Left renal cortex interstitium (tissue), 4 donors: ENCODE measurements around the gene PIP4K2C. TPM values are rescaled to one million over a fixed set of nuclear protein-coding genes. Genes with fewer than 3 reads are reported as not detected.
A peak's percentile ranks its signal among the peaks of the same experiment; 100 is the strongest.
"Not testable (repeated sequence)": the region's sequence is repeated elsewhere in the genome, so short reads cannot be mapped to it uniquely, and the experiment has no call there.

Experiments used
- DNase-seq, 4 donors: peaks; one replicate each; pipeline ENCODE4 v3.0.0-alpha.2; 2013; ENCODE audit warnings: low read depth in 4 of 4, low spot score in 2 of 4, missing footprints in 1 of 4
- polyA plus RNA-seq, 4 donors: library from polyadenylated mRNA; unstranded; fragments of 120-200 nt; gene quantifications; one replicate each; pipeline ENCODE4 v1.2.1, GENCODE V29; 2013; ENCODE audit not compliant: insufficient read length in 4 of 4

PIP4K2C gene
- polyA plus RNA-seq, 4 donors, result 38.0 to 46.0 (median 39.5) TPM

DNA sequence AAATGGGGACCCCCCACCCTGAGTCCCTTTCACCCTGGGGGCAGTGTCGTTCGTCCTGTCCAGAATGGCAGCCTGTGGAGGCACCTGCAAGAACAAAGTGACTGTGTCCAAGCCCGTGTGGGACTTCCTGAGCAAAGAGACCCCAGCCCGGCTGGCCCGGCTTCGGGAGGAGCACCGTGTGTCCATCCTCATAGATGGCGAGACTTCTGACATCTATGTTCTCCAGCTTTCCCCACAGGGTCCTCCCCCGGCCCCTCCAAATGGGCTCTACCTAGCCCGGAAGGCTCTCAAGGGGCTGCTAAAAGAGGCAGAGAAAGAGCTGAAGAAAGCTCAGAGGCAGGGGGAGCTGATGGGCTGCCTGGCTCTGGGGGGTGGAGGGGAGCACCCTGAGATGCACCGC, 15.8 kb downstream of the PIP4K2C start:
- no peak for DNase-seq

DNA sequence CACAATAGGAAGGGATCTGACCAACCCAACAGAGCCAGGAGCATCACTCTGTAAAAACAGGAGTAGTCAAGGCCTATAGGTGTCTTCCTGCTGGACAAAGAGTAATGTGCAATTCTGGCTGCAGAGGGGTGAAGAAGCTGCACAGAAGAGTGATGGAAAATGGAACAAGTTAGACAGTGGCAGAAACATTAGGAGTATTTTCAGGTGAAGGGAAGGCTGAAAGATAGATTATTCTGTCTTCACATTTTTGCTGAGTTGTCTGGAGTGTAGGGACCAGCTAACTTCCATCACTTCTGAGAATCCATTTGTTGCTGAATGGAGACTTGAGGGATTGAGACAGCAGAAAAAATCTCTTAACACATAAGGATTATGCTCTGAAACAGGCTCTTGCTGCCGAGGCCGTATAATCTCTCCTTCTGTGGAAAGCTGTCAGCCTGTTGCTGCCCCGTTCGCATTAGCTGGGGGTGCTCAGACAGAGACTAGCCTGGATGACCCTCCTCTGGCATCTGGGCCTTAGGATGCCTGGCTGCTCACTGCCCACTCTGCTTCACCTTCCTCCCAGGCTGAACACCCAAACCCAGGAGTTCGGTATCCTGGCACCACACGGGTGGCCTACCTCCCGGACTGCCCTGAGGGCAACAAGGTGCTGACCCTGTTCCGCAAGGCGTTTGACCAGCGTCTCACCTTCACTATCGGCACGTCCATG, 17.1 kb downstream of the PIP4K2C start:
- DNase-seq, result no peak

DNA sequence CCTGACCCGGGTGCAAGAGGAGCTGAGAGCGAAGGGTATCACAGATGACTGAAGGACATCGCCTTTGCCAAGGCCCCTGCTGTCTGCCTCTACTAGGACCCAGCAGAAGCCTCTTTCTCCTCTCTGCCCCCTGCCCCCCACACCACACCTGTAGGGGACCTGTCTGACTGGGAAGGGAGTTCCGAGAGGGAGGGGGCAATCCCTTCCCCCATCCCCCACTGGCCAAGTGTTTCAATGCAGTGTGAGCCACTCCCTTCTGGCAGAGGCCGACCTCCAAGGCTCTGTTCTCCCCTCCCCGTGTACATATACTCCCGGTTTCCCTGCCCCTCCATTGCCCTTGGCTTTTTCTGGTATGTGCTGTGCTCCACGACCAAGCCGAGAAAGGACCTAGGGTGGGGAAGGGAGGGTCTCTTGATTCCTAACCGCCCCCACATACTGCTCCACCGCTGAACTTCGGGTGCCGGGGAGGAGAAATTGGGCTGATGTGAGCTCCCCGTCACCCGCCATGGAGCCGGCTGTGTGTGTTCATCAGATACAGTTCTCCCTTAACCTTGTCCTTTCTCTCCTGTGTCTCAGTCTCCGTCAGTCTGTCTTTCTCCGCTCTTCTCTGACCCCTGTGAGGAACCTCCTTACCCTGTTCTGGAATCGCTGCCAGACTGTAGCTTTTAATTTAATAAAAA, 18.2 kb downstream of the PIP4K2C start:
- no peak for DNase-seq

DNA sequence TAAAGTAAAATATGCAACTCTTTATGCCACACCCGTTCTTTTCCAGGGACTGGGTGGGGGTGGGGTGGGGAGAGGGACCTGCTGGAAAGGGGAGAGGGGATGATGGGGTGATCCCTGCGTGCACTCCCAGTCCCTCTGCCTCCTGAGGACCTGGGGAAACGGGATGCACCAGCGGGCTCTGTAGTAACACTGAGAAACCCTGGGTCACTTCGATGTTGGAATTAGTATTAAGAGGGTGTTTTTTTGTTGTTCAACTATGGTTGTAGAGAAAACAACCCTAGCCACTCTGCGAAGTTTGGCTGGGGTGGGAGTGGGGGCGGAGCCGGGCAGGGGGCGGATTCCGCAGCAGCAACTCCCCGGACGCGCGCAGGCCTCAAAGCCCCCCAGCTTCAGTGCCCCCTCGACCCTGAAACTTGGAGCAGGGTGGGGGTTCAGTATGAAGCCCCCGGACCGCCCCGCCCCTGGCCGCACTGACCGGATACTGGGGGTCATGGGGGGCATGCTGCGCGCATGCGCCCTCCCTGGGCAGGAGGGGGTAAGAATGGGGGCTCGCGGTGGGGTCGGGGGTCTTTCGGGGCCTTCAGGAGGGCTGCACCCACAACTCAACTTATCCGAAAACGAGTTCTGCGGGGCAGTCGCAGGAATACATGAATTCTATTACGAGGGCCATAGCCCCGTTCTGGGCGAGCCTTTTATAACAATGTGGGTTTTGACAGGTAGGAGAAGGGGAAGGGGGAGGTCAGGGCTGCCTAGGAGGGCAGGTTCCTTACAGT, 19.0 kb downstream of the PIP4K2C start:
- DNase-seq, result no peak

DNA sequence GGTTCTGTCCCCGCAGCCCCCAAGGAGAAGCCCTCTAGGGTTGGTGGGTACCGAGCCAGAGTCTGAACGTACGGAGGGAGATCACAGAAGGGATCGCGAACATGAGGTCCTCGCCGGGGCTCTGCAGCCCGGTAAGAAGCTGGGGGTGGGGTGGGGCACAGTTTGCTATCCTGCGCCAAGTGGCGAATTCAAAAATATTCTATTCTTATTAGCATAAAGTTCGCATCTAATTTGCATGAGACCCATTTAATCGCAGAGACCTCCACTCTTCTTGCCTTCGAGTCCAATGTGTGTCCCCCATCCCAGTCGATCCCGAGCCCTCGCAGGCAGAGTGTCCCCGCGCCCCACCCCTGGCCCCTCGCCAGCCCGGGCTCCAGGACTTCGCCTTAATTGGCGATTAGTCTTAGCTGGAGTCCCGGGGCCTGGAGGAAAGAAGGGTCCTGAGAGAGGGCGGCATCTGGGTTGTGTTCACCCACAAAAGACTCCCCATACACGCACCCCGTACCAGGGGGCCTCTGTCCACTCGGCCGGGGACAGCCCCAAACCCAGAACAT, 19.6 kb downstream of the PIP4K2C start:
- DNase-seq, result no peak

DNA sequence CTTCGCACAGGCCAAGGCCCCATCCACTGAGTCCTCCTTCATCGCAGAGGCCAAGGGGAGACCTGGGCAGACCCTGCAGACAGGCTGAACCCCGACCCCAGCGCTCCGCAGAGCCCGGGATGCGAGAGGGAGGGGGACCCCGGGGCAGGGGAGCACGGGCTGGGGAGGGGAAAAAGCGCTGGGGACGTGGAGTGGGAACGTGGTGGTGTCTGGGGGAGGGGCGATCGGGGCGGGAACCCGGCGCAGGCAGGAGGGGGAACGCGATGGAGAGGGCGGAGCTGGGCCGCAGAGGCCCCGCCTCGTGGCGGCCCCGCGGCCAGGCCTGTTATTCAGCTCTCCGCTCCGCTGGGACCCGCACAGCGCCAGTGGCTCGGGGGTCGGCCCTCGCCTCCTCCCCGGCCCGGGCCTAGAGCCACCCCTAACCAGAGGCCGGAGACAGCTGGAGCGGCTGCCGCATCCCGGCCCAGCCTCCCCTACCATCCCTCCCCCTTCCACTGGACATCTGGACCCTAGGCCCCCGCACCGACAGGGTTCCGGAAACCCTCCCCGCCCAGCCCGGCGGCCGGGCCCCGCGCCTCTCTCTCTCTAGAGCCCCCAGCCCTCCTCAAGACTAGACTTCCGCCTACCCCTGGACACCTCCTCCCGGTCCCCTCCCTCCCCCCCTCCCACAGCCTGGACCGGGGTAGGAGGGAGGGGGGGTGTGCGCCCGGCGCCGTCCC, 20.3 kb downstream of the PIP4K2C start, which contains the start of gene ARHGEF25:
ARHGEF25 (plus strand) TSS at position 328 of the 719 bp plus-strand sequence. CDS start 460 bp downstream, outside the sequence.
- DNase-seq, result peak in 2 of 4 donors; percentile 66 to 71

DNA sequence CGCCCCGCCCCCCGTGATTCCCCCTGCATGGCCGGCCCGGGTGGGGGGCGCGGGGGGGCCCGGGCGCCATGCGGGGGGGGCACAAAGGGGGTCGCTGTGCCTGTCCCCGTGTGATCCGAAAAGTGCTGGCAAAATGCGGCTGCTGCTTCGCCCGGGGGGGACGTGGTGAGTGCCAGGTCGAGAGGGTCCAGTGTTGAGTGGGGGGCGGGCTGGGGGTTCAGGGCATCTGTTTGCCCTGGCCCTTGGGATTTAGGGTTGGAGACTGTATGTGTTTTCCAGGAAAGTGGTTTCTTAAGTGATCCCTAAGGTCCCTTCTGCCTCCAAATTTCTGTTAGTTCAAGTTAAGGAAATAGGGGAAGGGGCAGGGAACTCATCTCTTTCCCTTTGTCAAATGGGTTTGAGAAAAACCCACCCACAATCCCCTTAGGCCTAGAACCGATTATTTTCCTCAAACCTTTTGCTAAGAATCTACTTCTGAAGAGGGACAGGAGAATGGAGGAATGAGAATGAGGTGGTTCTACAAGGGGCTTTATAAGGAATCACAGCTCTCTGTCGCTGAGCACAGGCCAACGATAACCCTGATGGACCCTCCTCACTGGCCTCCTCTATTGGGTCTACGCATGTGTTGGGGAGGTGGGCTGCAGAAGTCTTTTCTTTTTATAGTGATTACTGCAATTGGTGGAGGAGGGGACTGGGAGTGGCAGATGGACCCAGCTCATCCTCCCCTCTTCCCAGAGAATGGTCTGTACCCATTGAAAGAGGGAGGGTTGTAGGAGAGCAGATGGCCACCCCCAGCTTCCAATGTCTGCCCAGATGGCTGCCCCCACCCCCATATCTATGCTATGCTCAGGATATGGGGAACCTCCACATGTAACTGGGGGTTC, 21.1 kb downstream of the PIP4K2C start:
- no peak for DNase-seq

DNA sequence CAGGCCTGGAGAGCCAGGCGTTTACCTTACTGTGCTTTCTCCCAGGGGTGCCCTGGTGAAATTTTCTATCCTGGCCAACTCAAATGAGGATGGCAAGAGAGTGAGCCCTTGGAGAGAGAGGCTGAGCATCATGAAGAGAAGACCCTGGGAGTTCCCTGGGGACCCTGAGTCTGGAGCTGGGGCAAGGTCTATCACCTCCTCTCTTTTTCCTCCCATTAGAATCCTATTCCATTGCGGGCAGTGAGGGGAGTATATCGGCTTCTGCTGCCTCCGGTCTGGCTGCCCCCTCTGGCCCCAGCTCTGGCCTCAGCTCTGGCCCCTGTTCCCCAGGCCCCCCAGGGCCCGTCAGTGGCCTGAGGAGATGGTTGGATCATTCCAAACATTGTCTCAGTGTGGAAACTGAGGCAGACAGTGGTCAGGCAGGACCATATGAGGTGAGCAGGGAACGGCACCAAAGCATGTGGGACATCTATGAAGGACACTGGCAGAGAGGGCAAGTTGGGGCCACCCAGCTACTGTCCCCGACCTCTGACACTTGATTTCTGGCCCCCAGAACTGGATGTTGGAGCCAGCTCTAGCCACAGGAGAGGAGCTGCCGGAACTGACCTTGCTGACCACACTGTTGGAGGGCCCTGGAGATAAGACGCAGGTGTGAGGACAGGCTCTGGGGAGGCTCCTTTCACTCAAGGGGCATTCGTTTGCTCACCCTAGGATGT, 21.9 kb downstream of the PIP4K2C start:
- no peak for DNase-seq

DNA sequence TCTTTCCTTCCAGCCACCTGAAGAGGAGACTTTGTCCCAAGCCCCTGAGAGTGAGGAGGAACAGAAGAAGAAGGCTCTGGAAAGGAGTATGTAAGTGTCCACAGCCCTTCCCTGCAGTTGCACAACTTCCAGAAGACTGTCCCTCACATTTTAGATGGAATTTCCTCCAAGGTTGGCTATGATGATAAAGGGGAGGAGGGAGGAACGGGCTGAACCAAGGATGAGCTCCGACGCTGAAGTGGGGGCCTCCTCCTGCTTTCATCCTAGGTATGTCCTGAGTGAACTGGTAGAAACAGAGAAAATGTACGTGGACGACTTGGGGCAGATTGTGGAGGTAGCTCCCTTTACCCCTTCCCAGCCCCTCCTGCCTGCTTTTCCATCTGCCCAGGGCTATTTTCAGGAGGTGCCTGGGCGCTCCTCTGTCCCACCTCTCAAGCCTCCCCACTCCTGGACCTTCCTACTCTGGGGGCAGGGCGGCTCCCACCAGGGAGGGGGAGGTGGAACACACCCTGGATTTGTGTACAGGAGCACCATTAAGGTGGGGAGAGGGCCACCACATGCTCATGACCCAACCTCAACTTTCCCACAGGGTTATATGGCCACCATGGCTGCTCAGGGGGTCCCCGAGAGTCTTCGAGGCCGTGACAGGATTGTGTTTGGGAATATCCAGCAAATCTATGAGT, 22.6 kb downstream of the PIP4K2C start:
- no peak for DNase-seq

DNA sequence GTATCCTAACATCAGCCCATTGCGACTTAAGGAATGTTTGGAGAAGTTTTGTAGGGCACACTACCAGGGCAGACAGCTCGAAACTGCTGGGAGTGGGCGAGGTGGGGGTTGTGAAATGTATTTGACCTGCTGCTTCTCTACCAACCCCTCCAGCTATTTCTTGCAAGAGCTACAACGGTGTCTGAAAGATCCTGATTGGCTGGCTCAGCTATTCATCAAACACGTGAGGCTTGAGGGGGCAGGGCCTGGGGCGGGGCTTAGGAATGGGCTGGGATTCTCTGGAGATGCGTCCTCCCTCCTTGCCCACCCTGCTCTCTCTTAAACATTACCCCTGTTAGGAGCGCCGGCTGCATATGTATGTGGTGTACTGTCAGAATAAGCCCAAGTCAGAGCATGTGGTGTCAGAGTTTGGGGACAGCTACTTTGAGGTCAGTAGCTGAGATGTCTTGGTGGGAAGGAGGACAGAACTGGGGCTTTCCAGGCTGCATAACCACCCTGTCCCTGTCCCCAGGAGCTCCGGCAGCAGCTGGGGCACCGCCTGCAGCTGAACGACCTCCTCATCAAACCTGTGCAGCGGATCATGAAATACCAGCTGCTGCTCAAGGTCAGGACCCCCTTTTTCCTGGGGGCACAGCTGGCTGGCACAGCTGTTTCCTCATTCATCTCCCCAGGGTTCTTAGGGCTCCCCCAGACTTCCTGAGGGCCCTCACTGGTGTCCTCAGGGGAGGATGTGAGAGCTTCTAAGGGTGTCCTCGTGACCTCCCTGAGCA, 23.4 kb downstream of the PIP4K2C start:
- no peak for DNase-seq

DNA sequence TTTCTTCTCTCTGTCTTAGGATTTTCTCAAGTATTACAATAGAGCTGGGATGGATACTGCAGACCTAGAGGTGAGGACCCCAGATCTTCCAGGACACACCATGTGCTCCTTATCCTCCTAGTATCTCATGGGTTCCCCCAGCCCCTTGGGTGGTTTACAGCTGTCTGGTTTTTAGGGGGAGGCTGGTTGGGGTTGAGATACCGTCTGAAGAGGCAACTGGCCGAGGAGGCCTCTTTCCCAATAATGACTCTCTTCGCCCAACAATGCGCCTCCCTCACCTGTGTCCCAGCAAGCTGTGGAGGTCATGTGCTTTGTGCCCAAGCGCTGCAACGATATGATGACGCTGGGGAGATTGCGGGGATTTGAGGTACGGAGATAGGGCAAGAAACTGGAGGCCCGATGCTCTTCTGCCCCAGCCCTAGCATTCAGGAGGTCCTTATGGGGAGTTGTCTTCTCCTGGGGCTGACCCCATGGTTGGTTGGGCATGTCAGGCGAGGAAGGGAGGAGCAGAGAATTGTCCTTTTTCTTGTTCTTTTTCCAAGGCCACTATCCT, 24.0 kb downstream of the PIP4K2C start:
- no peak for DNase-seq

DNA sequence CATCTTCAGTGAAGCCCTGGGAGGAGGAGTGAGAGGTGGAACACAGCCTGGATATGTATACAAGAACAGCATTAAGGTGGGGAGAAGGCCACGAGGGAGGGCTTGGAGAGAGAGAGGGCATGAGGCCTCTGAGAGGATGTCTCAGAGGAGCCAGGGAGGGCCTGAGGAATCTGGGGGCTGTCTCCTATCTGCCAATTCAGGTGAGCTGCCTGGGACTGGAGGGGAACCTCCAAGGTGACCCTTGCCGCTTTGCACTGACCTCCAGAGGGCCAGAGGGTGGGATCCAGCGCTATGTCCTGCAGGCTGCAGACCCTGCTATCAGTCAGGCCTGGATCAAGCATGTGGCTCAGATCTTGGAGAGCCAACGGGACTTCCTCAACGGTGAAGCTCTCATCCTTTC, 24.6 kb downstream of the PIP4K2C start:
- no peak for DNase-seq

DNA sequence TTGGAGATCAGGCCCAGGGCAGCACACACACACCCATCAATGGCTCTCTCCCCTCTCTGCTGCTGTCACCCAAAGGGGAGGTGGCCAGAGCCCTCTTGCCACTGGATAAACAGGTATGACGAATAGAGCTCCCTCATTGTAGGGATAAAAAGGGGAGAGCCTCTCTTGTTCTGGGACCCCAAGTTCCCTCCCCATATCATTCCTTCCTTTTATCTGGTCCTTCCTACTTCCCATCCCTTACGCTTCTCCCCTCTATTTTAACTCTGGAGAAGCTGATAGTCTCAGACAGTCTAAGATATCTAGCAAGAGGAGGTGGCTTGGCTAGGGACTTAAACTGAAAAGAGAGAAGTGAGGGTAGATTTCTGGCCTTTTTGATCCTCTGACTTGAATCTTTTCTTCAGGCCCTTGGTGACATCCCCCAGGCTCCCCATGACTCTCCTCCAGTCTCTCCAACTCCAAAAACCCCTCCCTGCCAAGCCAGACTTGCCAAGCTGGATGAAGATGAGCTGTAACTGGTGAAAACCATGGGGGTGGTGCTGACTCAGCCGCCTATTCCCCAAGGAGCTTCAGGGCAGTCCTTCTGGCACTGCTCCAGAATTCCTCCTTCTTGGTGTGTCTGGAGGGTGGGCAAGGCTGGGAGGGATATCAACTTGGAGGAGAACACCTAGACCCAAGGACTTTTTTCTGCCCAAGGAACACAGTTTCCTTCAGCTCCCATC, 25.6 kb downstream of the PIP4K2C start:
- DNase-seq, result no peak

DNA sequence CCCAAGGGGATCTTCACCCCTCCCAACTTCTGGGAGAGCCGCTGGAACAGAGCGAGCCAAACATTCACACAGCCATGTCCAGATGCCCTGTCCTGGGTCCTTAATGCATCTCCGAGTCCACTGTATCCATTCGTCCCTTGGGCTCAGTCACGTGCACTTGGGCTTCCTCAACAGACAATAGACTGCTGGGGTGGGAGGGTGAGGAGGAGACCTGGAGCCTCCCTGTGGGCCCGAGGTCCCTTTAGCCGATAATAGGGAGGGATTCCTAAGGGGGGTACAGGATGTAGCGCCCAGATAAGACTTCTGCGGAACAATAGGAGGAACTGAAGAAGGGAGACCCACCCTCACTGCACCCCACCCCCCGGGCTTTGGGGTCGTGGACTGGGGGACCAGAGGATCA, 26.9 kb downstream of the PIP4K2C start:
- DNase-seq, result no peak

DNA sequence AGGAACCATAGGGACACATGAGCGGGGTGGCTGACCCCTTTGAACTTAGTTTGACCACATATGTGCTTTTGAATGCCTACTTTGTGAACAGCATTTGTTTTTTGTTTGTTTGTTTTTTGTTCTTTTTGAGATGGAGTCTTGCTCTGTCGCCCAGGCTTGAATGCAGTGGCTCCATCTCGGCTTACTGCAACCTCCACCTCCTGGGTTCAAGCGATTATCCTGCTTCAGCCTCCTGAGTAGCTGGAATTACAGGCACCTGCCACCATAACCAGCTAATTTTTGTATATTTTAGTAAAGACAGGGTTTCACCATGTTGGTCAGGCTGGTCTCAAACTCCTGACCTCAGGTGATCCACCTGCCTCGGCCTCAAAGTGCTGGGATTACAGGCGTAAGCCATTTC, 27.4 kb downstream of the PIP4K2C start:
- not testable (repeated sequence) for DNase-seq

DNA sequence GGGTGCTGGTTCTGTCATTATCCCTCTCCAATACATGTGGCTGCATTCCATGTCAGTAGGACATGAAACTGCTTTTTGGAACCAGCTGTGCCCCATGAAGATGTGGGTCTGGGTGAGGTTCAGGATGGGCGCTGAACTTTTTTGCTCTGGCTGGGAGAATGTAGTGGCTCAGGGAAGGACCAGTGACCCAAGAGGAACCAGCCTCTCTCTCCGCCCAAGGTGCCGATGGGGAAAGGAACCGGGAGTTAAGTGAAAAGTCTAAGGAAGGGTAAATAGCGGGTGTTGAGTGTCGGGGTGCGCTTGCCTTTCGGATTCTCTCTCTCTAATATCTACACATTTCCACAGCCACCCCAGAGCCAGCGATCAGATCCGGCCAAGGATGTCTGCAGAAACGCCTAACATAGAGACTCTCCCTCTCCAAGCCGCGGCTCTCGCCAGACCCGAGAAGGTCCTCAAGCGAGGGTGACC, 28.0 kb downstream of the PIP4K2C start:
- no peak for DNase-seq
